ENCODE data around the gene GRK6. TPM values are rescaled to one million over a fixed set of nuclear protein-coding genes. Genes with fewer than 3 reads are reported as not detected.

Gene GRK6
- total RNA-seq (2011; cell fraction: chromatin; rRNA removed; ENCODE audit: low replicate concordance), result 102 and 350 TPM in 2 replicates
- total RNA-seq (2011; cell fraction: nucleolus; rRNA removed), result 191 and 204 TPM in 2 replicates
- total RNA-seq (2011; cell fraction: nucleoplasm; rRNA removed), result 94.0 and 133 TPM in 2 replicates
- total RNA-seq (2014; rRNA removed) (89.8 and 100 TPM in 2 replicates), total RNA-seq (2014; rRNA removed; fragmentation: Illumina TruSeq; extraction: Trizol) (31.2 and 35.7 TPM in 2 replicates), total RNA-seq (2015; rRNA removed; fragmentation: Illumina TruSeq; extraction: Trizol) (54.0 and 54.1 TPM in 2 replicates), total RNA-seq (2021) (114 and 122 TPM in 2 replicates), polyA plus RNA-seq (2011; rRNA removed) (44.1 and 44.5 TPM in 2 replicates), polyA plus RNA-seq (2014; fragmentation: Illumina TruSeq; extraction: Trizol) (39.2 and 69.3 TPM in 2 replicates), polyA plus RNA-seq (2014; fragmentation: Nextera tagmentation; extraction: Ambion mirVana) (1 to 10 TPM in 1 of 2 experiments, under 1 TPM in 1; 0.63 to 1.8 TPM), polyA plus RNA-seq (2014; rRNA removed) (69.0 and 80.4 TPM in 2 replicates), polyA minus RNA-seq (2011; rRNA and poly(A)+ RNA removed) (60.4 and 79.9 TPM in 2 replicates), Bru-seq, nascent RNA (percentile 90 among the genes with signal in this experiment), BruChase-seq, experiment 1, labeled RNA remaining after a 2-hour chase (percentile 73 among the genes with signal in this experiment), BruChase-seq, experiment 2, labeled RNA remaining after a 6-hour chase (percentile 69 among the genes with signal in this experiment)
- 40.2 and 83.8 TPM in 2 replicates for polyA plus RNA-seq (2011; cell fraction: cytosol; rRNA removed)
- 80.9 and 141 TPM in 2 replicates for polyA plus RNA-seq (2011; cell fraction: nucleus; rRNA removed)
- 66.8 and 81.9 TPM in 2 replicates for polyA plus RNA-seq (2012)
- polyA minus RNA-seq (2011; cell fraction: cytosol; rRNA and poly(A)+ RNA removed), result 53.3 and 59.0 TPM in 2 replicates
- polyA minus RNA-seq (2011; cell fraction: nucleus; rRNA and poly(A)+ RNA removed), result 78.6 and 92.6 TPM in 2 replicates
- long read RNA-seq, experiment 1, transcript GRK6-211 (16 exons, 2,571 nt), result major isoform, 185 of 460 reads
- long read RNA-seq, experiment 1, transcript GRK6-206 (13 exons, 1,660 nt), result minor isoform, 31 of 460 reads
- long read RNA-seq, experiment 1, transcript GRK6-201 (16 exons, 2,939 nt), result minor isoform, 104 of 460 reads
- long read RNA-seq, experiment 1, partial matches to known transcripts, result 90 of 460 reads
- long read RNA-seq, experiment 1, other reads (novel, unspliced or antisense), result 49 of 460 reads
- long read RNA-seq, experiment 2, transcript GRK6-206 (13 exons, 1,660 nt), result minor isoform, 9 of 175 reads
- long read RNA-seq, experiment 2, transcript GRK6-201 (16 exons, 2,939 nt), result major isoform, 57 of 175 reads
- long read RNA-seq, experiment 2, partial matches to known transcripts, result 80 of 175 reads
- long read RNA-seq, experiment 2, other reads (novel, unspliced or antisense), result 26 of 175 reads
- long read RNA-seq, experiment 3, transcript GRK6-201 (16 exons, 2,939 nt), result major isoform, 11 of 40 reads
- long read RNA-seq, experiment 3, transcript GRK6-211 (16 exons, 2,571 nt), result minor isoform, 10 of 40 reads
- long read RNA-seq, experiment 3, transcript GRK6-206 (13 exons, 1,660 nt), result minor isoform, 5 of 40 reads
- long read RNA-seq, experiment 3, partial matches to known transcripts, result 7 of 40 reads
- long read RNA-seq, experiment 3, other reads (novel, unspliced or antisense), result 7 of 40 reads

GRCh38 chr5:177426566-177427210 is at the start of gene GRK6:
TSS of gene GRK6 (plus strand) at chr5:177426676. CDS start at chr5:177426846, 170 bp downstream.
- in situ Hi-C loops (cut with MboI) (no loop called here), intact Hi-C loops (cut with micrococcal nuclease) (loop anchor here (2.0 kb wide), 1 partner anchor 28 kb away; no protein-coding TSS in a partner anchor)
- TF ChIP-seq MAZ (CRISPR knock-in tag; conservative IDR thresholded peaks at IDR 0.05 in 1 of 2, IDR thresholded peaks at IDR 0.05 in 1 of 2), result peak; percentile 31 to 94; a peak in 2 of 4 replicates
- peak; percentile 28 for TF ChIP-seq NEUROD1 (IDR thresholded peaks at IDR 0.05; ENCODE audit: borderline replicate concordance, low read depth, low read length, partially characterized antibody)
- TF ChIP-seq ZFP91 (CRISPR knock-in tag; IDR thresholded peaks at IDR 0.05), result no peak
- TF ChIP-seq GATA2 (CRISPR knock-in tag; IDR thresholded peaks at IDR 0.05), result no peak
- peak; percentile 33; the same call in 1 of the 2 replicates for TF ChIP-seq ZNF232 (CRISPR knock-in tag; IDR thresholded peaks at IDR 0.05)
- no peak for TF ChIP-seq ZFPM2 (CRISPR knock-in tag; IDR thresholded peaks at IDR 0.05)
- TF ChIP-seq E2F8 (IDR thresholded peaks at IDR 0.05; ENCODE audit: low read depth, partially characterized antibody), result no peak
- peak; percentile 38 for TF ChIP-seq SAP30 (IDR thresholded peaks at IDR 0.05; ENCODE audit: borderline replicate concordance, insufficient read depth, low read depth, low read length, poor library complexity, severe bottlenecking)

More at GRCh38 chr5:177426566-177427210, at the start of gene GRK6:
- no peaks in the 10 kb centered on the region for H3K9me3 ChIP-seq (replicated peaks; ENCODE audit: control insufficient read depth, insufficient read depth, low read depth, low read length)
- peak within 1 kb of the TSS; percentile 98 for H3K27ac ChIP-seq (ENCODE audit: extremely low read depth, low read depth, low read length)
- ChIA-PET POLR2A (interaction anchor here (0.5 to 10.8 kb wide), 24 partner anchors 9 to 878 kb away, joined by 3 to 210 read pairs (median 4); partner anchors contain the start of genes F12 and PRR7), CTCF (ENCODE audit: low intra/inter-chr PET ratio) (no interaction called here)
- H3K4me2 ChIP-seq (ENCODE audit: insufficient read depth, low read length), result peak within 1 kb of the TSS; percentile 98
- FAIRE-seq (no peak), DNase-seq (ENCODE audit: extremely low read depth in 1 of 4, low spot score in 3 of 4) (peak; percentile 72 to 96 (median 86)), ATAC-seq (peak; percentile 19)
- BruUV-seq (replicated peaks), result no TSS peak
- peak within 1 kb of the TSS; percentile 95 for H2AFZ ChIP-seq (ENCODE audit: low read depth, low read length)
- 0% methylated on average over 30 of the region's 82 CpGs for WGBS (ENCODE audit: insufficient coverage, low coverage, missing lambda C conversion rate)
- H3K4me1 ChIP-seq (replicated peaks in 1 of 2; ENCODE audit: control insufficient read depth in 2 of 2, insufficient read depth in 2 of 2, low read length in 2 of 2), result peaks cover 30 to 60% of the 10 kb centered on the region in 2 experiments
- H3K79me2 ChIP-seq (ENCODE audit: control insufficient read depth, insufficient read depth, low read length), result peaks cover 50% of the 10 kb centered on the region
- peaks cover 22% of the 10 kb centered on the region; the same call in 1 of the 2 replicates for H4K20me1 ChIP-seq (replicated peaks; ENCODE audit: control insufficient read depth, insufficient read depth, low read length)
- H3K27me3 ChIP-seq (ENCODE audit: control insufficient read depth in 2 of 2, insufficient read depth in 2 of 2, low read length in 2 of 2), result no peaks in the 10 kb centered on the region
- H3K9ac ChIP-seq (ENCODE audit: insufficient read depth in 1 of 2, low read depth in 2 of 2, low read length in 2 of 2), result peak within 1 kb of the TSS; percentile 96 to 97
- H3K9me1 ChIP-seq (ENCODE audit: control insufficient read depth, insufficient read depth, low read length), result no peaks in the 10 kb centered on the region
- peak within 1 kb of the TSS; percentile 91 for H3K4me3 ChIP-seq
- peaks cover 44% of the 10 kb centered on the region; the same call in 2 of the 3 replicates for H3K36me3 ChIP-seq (ENCODE audit: control insufficient read depth, insufficient read depth, low read length)

All from K562 (cell line).